Fibroblast of villous mesenchyme (primary cell): Measurements from ENCODE around the gene UBE2V1. TPM values are rescaled to one million over a fixed set of nuclear protein-coding genes. Genes with fewer than 3 reads are reported as not detected.

Experiments used
- DNase-seq: peaks from one replicate; pipeline ENCODE4 v3.0.0-alpha.2; 2010; ENCODE audit warnings: low read depth
- H3K4me3 ChIP-seq: 2 replicates; pipeline ENCODE4 v1.5.1; 2011; ENCODE audit warnings: low read depth, mild to moderate bottlenecking, low read length
- CTCF ChIP-seq: IDR thresholded peaks from 2 replicates; pipeline ENCODE4 v1.5.1; 2012; ENCODE audit warnings: low read depth, mild to moderate bottlenecking, low read length; ENCODE audit not compliant: insufficient read depth
- total RNA-seq: library from RNA; depleted of rRNA; stranded (reverse); fragments of >200 nt; gene quantifications from 2 replicates; pipeline ENCODE4 v1.2.3, GENCODE V29; 2012

The UBE2V1 gene
- total RNA-seq, 1 donor, result 88.1 TPM

- no peak for TF ChIP-seq CTCF
- no peak for DNase-seq
- no peak overlapping the region for H3K4me3 ChIP-seq
These were observed 63.4 kb downstream of the UBE2V1 start for GRCh38 chr20:50049442-50050026.

- no peak for TF ChIP-seq CTCF
- DNase-seq, result no peak
- no peak overlapping the region for H3K4me3 ChIP-seq
These were observed 64.4 kb downstream of the UBE2V1 start for GRCh38 chr20:50048420-50049166.

- DNase-seq, result no peak
- no peak for TF ChIP-seq CTCF
- no peak overlapping the region for H3K4me3 ChIP-seq
These were observed 68.5 kb downstream of the UBE2V1 start for GRCh38 chr20:50044353-50044960.

GRCh38 chr20:50043573-50044352 is 69.2 kb downstream of the UBE2V1 start:
- peak; percentile 52 for DNase-seq
- H3K4me3 ChIP-seq, result no peak overlapping the region

GRCh38 chr20:50042370-50043313 is 70.3 kb downstream of the UBE2V1 start:
- no peak overlapping the region for H3K4me3 ChIP-seq
- TF ChIP-seq CTCF, result no peak
- DNase-seq, result no peak

More at GRCh38 chr20:50043573-50044352, 69.2 kb downstream of the UBE2V1 start:
- TF ChIP-seq CTCF, result no peak
